DMS 273 (cell line): ENCODE measurements around the gene GABRB3.
A peak's percentile ranks its signal among the peaks of the same experiment; 100 is the strongest.
"Not testable (repeated sequence)": the region's sequence is repeated elsewhere in the genome, so short reads cannot be mapped to it uniquely, and the experiment has no call there.

Experiments
- DNase-seq: peaks from one replicate; lab custom pipeline; 2025; ENCODE audit not compliant: unreplicated experiment; lab: John Stamatoyannopoulos, UW

The GABRB3 gene

DNA sequence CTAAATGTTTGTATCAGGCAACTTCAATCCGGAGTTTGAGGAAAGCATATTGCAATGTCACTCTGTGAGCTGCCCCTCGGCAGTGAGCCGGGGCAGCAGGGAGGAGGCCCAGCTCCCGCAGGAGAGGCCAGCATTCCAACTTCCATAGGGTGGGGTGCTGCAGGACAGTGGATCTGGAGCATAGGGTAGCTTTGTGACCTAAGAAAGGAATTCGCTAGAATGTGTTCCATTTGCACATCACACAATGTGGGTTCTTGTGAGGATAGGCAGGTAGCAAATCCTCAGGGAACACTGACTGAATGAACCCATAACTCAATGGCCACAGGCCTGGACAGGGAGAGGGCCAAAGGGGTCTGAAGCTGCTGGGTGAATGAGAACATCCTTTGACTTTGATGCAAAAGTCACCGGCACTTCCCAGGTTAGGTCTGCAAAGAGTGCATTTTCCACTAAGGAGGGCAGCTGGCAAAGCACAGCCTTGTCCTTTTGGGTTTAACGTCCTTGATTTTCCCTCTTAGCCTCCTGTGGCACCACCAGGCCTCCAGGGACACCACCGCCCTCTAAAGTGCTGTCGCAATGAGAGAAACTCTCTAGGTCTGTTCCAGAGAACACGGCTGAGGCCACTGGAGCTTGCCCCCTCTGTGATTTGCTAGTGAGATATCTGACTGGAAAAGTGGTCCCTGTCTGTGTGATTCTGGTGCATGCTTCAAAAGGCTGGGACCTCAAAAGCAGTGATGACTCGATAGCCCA is 36.2 kb downstream of the GABRB3 start:
- DNase-seq = no peak

DNA sequence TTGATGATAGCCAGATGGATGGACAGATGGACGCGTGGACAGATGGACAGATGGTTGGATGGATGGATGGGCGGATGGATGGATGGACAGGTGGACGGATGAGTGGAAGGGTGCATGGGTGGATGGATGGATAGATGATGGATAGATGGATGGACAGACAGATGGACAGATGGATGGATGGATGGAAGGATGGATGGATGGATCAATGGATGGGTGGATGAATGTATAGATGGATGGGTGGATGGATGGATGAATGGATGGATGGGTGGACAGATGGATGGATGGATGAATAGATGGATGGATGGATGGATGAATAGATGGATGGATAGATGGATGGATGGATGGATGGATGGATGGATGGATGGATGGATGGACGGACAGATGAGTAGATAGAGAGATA is 40.9 kb downstream of the GABRB3 start:
- peak; percentile 3 for DNase-seq

DNA sequence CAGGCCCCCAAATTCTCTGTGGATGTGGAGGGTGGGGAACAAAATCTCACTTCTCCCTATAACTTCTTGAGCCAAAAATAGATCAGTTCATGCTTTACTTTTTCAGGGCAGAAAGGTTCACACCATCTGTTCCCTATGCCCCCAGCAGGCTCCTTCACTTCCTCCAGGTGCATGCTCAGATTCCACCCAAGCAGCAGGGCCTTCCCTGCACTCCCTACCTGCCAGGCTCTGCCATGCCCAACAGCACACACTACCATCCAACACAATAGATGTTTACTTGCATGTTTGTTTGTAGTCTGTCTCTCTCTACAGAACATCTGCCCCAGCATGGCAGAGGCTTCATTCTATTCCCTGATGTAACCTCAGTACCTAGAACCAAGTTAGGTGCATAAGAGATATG is 43.3 kb downstream of the GABRB3 start:
- DNase-seq = peak; percentile 5

GRCh38 chr15:26729030-26729429 is 43.8 kb downstream of the GABRB3 start:
- no peak for DNase-seq

DNA sequence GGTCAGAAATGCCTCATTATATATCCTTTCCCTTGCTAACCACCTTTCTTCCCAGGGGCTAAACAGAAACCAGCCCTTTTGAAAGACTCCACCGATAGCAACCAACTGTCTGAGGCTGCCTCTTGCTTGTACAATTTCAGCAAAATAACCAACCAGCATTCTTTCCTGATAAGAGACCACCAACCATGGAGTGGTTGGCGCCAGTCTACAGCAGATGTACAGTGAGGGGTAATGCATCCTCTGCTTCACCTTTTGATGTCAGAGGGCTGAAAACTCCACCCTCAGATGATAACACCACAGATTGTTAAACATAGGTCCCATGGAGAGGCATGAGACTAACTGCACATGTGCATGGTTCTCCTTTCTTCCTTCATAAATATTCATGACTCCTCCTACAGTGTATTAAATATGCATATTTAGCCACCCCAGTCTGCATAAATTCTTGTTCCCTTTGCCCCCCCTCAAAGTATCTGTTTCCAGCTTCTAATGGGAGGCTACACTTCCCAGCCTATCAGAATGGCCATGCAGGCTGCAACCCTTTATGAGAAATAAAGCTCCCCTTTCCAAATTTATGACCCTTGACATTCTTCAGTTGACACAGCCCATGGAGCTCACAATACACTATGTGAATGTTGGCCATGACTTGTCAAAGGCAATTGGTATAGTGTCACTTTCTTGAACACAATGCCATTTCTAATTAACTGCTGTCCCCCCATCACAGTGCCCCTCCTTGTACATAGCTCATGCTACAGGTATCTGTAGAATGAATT is 48.3 kb downstream of the GABRB3 start:
- peak; percentile 2 for DNase-seq

DNA sequence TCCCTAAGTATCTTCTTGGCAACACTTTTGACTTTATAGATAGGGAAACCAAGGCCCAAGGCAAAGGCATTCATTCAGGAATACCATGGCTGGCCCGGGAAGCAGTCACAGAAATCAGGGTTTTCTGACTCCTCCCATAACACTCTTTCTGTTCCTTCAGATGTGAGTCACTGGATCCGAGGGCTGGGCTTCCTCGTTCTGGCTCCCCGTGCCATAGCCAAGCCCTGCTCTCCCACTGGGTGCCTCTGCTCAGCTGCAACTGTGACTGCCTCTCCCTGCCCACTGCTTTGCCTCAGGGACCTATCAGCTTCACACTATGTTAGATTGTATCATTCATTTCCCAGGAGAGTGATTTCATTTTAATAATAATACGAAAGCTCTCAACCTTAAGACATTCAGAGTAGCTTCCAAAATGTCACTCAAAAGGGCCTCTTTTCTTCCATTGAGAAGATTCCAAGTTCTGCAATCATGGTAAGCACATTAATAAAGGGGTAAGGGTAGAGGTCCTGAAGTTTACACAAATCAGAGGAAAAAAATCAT is 50.2 kb downstream of the GABRB3 start:
- DNase-seq = no peak

DNA sequence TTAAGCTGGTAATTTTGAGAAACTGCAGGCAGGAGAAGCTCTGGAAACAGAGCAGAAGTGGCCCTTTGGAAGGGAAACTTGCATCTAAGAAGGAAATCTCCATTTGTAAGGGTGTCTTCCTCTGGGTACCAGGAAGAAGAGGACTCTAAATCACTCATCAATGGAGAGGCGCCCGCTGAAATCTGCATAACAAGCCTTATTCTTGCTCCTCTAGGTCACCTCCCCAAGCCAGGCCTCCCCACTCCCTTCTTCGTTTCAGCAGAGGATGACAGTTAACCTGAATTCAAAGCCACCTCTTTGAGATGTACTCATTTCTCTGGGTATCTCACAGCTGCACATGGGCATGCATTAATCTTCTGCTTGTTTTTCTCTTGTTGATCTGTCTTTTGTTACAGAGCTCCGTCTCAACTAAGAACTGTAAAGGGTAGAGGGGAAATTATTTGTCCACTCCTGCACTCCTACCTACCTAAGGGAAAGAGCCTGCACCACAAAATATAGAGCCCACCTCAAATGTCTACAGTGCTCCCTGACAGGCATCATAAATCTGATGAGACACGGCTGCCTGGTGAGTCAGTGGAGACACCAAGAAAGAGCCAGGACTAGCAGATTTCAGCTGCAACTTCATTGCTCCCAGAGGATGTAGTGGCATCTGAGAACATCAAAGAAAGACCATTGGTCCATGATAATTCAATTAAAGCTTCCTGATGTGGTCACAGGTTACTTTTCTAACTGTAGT is 51.5 kb downstream of the GABRB3 start:
- DNase-seq = no peak

GRCh38 chr15:26720546-26720945 is 52.3 kb downstream of the GABRB3 start:
- DNase-seq = no peak

DNA sequence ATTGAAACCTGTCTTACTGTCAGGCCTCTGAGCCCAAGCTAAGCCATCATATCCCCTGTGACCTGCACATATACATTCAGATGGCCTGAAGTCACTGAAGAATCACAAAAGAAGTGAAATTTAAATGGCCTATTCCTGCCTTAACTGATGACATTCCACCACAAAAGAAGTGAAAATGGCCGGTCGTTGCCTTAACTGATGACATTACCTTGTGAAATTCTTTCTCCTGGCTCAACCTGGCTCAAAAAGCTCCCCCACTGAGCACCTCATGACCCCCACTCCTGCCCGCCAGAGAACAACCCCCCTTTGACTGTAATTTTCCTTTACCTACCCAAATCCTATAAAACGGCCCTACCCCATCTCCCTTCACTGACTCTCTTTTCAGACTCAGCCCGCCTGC is 53.0 kb downstream of the GABRB3 start:
- DNase-seq = not testable (repeated sequence)

DNA sequence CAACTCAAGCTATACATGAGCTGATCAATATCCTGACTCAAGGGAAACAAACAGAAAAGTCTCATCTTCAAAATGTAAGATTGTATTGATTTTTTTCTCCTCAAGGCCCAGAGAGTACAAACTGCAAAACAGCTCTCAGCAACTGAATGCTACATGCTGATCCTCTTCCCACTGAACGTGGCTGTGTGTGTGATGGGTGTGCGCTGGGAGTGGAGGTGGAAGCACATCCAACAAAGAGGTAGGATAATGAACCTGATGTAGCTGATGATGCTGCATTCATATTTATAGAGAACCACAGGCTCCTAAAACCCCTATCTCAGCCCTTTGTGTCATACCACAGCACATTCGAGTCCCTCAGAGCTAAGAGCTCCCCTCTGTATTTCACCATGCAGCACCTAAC is 56.8 kb downstream of the GABRB3 start:
- no peak for DNase-seq

DNA sequence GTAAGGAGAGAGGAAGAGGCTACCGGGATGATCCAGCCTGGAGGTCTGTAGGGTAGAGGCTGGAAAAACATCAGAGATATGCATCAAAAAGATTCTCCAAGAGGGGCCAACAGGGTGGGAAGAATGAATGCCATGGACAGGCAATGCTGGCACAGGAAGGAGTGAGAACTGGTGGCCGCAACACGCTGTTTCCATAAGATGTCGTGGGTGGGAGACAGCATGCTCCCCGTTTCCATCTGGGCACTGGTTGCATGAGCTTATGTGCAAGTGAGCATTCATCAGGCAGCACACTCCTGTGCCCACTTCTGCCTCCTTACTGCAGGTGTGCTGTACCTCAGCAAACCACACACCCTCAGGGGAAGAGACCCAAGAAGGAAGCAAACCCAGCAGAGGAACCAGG is 59.4 kb downstream of the GABRB3 start:
- no peak for DNase-seq

- peak; percentile 39 for DNase-seq
Observed at GRCh38 chr15:26712335-26712734, 60.5 kb downstream of the GABRB3 start.

GRCh38 chr15:26711445-26711844 is 61.4 kb downstream of the GABRB3 start:
- DNase-seq = no peak

- DNase-seq = no peak
Observed at GRCh38 chr15:26702381-26702780, 70.5 kb downstream of the GABRB3 start.

DNA sequence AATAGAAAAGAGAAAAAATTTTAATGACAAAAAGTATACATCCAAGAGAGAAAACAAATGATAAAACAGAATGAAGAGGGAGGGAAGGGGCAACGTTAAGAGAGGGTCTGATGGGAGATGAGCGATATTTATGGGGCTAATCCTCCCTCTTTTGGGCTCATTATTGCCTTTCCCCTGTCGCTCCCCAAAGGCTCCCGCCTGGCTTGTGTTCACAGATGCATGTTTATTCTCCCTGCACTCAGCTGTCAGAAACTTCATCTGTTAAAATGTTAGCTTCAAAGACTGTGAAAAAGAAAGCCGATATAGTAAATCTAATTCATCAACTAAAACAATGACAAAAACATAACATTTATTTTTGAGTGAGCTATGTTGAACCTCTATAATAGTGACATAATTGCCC is 74.3 kb downstream of the GABRB3 start:
- DNase-seq = peak; percentile 14

GRCh38 chr15:26697913-26698312 is 75.0 kb downstream of the GABRB3 start:
- DNase-seq = peak; percentile 77

DNA sequence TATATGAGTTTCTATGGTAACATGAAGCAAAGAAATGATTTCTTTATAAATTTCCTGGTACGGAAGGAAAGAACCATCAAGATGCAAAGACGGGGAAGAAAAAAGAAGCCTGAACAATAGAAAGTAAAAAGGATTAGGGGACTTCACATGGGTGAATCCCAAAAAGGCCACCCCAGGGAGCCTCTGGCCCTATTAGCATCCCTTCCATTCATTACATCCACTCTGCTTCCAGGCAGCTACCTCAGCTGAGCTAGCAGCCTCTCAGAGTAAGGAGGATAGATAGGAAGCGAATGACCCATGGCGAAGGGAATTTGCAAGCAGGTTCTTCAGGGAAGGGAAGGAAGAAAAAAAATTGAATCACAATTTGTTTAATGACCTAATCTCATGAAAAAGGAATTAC is 81.6 kb downstream of the GABRB3 start:
- DNase-seq = no peak

DNA sequence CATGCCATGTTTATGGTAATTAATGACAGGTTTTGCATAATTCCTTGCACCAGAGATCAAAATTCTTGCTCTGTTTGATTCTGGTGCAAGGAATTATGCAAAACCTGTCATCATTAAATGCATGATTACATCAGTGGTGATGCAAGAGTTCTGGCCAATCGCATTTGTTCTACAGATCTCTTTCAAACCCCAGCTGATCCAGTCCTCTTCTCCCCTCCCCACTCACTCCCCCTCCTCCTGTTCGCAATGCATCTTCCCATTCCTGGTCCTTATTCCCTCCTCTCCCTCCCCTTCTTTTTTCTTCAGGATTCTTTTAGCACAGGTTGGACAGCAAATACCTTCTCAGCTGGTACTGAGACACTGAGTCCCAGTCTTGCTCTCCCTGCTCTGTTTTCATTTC is 82.1 kb downstream of the GABRB3 start:
- no peak for DNase-seq

DNA sequence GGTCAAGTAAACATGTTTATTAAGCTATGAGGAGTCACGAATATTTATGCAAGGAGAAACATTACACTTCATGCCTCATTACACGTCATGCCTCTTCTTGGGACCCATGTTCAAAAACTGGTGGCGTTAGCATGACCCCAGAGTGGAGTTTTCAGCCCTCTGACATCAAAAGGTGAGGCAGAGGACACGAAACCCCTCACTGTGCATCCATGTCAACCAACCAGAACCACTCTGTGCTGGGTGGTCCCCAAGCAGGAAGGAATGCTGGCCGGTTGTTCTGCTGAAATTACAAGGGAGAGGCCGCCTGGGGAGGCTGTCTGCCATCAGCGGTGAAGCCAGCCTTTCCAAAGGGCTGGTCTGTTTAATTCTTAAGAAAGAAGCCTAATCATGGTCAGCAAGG is 83.4 kb downstream of the GABRB3 start:
- DNase-seq = no peak

DNA sequence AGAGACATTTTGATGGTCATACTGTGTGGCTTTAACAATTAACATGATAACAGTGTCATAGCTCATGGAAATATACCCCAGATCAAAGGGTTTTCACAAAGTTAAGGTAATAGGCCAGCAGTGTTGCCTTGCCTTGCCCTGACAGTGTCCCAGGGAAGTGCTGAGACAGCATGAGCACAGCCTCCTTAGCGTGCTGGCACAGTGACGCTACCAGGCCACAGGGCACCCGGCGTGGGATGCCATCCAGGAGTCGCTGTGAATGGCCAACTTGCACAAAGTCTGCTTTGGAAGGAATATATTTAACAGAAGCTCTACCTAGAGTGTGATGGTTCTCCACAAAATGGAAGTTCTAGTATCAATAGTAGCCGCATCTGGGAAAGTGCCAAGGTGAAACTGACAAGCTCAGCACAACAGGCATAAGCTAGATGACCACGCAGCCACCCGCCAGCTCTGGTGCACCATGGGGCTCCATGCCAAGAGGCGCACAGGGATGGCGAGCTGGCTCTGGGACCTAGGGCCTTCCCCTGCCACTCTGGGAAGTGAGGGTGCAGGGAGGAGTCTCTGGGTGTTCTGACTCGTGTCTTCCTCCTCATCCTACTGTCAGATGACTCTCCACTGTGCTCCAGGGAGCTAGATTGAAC is 86.2 kb downstream of the GABRB3 start:
- no peak for DNase-seq

DNA sequence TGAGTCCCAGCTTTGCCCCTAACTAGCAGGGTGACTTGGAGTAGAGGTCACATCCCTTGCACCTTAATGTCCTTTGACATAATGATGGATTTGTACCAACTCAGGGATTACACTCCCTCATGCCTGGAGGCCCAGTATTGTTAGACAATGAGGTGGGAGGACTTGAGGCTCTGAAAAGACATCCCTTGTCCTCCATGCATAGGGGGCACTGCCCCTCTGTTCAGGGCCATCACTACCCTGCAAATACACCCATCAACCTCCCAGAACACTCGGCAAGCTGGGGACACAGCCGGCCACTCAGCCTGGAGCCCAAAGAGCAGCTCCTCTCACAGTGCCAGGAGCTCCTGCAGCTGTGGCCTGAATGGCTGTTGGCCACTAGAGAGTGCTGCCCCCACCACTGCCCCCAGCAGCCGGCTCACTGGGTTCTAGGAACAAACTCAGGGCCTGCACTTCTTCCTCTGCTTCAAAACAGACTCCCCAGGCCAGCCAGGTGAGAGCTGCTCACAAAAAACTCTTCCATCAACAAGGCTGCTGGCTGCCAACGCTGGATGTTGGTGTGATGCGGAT is 90.2 kb downstream of the GABRB3 start:
- DNase-seq = no peak
